ENCODE data around the gene ANTXR2.

- TF ChIP-seq CTCF (IDR thresholded peaks at IDR 0.05) (no peak), POLR2A (IDR thresholded peaks at IDR 0.05) (no peak)
These were observed 48.7 kb downstream of the ANTXR2 start for GRCh38 chr4:80024335-80024734.

Measured in heart left ventricle (tissue), 13 donors.